Activated T-cell treated with anti-CD3 and anti-CD28 coated beads for 48 hours (primary cell): ENCODE results near the gene WBP2.

Experiments
- DNase-seq: peaks from one replicate; pipeline ENCODE4 v3.0.0-alpha.2; 2020; ENCODE audit warnings: low read depth

WBP2 gene

GRCh38 chr17:75855310-75856061 lies at the start of gene WBP2:
TSS of gene WBP2 (minus strand) at chr17:75855335. CDS start at chr17:75855297, 38 bp downstream.
- DNase-seq, result peak; percentile 94

- no peak for DNase-seq
These were observed 47.3 kb upstream of the WBP2 start for GRCh38 chr17:75902406-75902805.

GRCh38 chr17:75901727-75902126 lies 46.6 kb upstream of the WBP2 start:
- DNase-seq, result no peak

- DNase-seq, result no peak
These were observed 45.8 kb upstream of the WBP2 start for GRCh38 chr17:75900691-75901533.

- DNase-seq, result no peak
These were observed 44.8 kb upstream of the WBP2 start for GRCh38 chr17:75899767-75900468.

GRCh38 chr17:75899353-75899752 lies 44.2 kb upstream of the WBP2 start:
- DNase-seq, result no peak

- DNase-seq, result no peak
These were observed 43.7 kb upstream of the WBP2 start for GRCh38 chr17:75898791-75899190.

GRCh38 chr17:75898065-75898464 lies 42.9 kb upstream of the WBP2 start:
- no peak for DNase-seq

GRCh38 chr17:75897160-75898019 lies 42.3 kb upstream of the WBP2 start:
- DNase-seq, result no peak

GRCh38 chr17:75896415-75897159 lies 41.5 kb upstream of the WBP2 start, which contains the start of gene TRIM65:
TSS of gene TRIM65 (minus strand) at chr17:75896951. CDS start at chr17:75896937, 14 bp downstream.
- DNase-seq, result peak; percentile 81

- no peak for DNase-seq
These were observed 40.4 kb upstream of the WBP2 start for GRCh38 chr17:75895370-75896155.

- no peak for DNase-seq
These were observed 39.1 kb upstream of the WBP2 start for GRCh38 chr17:75894049-75894733.

- no peak for DNase-seq
These were observed 38.3 kb upstream of the WBP2 start for GRCh38 chr17:75893305-75894048.

GRCh38 chr17:75892556-75893224 lies 37.6 kb upstream of the WBP2 start:
- DNase-seq, result no peak

- no peak for DNase-seq
These were observed 36.7 kb upstream of the WBP2 start for GRCh38 chr17:75891605-75892555.

GRCh38 chr17:75891022-75891604 lies 36.0 kb upstream of the WBP2 start:
- DNase-seq, result no peak

GRCh38 chr17:75889454-75889853 lies 34.3 kb upstream of the WBP2 start:
- DNase-seq, result no peak
